ENCODE data around the gene CD300E.
"Not testable (repeated sequence)": the region's sequence is repeated elsewhere in the genome, so short reads cannot be mapped to it uniquely, and the experiment has no call there.

CD300E gene

DNA sequence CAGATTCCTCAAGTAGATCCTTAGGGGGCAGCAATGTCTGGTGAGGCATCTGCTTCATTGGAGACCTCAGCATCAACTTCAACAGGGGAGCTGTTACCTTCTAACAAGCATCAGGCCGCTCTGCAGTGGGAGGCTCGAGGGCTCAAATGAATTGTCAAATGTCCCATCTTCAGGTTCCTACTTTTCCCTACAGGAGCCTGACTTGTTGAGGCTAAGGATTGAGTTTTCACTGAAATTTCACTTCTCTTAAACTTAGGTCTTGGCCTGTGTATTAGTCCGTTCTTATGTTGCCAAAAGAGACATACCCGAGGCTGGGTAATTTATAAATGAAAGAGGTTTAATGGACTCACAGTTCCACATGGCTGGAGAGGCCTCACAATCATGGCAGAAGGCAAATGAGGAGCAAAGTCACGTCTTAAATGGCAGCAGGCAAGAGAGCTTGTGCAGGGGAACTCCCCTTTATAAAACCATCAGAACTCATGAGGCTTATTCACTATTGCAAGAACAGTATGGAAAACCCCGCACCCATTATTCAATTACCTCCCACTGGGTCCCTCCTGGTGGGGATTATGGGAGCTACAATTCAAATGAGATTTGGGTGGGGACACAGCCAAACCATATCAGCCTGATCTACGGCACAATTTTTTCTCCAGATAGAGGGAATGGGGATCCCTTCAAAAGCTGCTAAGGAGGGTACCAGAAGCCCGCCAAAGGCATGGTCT lies 26.3 kb downstream of the CD300E start:
- DNase-seq = no peak

DNA sequence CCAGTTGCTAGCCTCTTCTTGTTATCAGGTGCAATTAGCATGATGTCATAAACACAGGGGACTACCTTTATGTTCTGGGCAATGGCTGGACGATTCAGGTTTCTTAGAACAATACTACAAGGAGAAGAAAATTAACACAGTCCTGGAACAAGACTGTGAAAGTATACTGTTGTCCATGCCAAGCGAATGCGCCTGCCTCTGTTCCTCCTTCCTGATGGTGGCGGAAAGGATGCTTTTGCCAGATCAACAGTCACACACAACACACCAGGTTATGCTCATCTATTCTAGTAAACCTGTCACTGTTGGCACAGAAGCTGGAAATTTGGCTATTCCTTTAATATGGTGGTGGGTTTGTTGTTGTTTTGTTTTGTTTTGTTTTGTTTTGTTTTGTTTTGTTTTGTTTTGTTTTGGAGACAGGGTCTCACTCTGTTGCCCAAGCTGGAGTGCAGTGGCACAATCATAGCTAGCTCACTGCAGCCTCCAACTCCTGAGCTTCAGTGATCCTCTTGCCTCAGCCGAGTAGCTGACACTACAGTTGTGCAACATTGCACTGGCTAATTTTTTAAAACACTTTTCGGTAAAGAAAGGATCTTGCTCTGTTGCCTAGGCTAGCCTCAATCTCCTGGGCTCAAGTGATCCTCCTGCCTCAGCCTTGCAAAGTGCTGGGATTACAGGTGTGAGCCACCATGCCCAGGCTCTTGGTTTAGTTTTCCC lies 28.3 kb downstream of the CD300E start:
- no peak for DNase-seq

DNA sequence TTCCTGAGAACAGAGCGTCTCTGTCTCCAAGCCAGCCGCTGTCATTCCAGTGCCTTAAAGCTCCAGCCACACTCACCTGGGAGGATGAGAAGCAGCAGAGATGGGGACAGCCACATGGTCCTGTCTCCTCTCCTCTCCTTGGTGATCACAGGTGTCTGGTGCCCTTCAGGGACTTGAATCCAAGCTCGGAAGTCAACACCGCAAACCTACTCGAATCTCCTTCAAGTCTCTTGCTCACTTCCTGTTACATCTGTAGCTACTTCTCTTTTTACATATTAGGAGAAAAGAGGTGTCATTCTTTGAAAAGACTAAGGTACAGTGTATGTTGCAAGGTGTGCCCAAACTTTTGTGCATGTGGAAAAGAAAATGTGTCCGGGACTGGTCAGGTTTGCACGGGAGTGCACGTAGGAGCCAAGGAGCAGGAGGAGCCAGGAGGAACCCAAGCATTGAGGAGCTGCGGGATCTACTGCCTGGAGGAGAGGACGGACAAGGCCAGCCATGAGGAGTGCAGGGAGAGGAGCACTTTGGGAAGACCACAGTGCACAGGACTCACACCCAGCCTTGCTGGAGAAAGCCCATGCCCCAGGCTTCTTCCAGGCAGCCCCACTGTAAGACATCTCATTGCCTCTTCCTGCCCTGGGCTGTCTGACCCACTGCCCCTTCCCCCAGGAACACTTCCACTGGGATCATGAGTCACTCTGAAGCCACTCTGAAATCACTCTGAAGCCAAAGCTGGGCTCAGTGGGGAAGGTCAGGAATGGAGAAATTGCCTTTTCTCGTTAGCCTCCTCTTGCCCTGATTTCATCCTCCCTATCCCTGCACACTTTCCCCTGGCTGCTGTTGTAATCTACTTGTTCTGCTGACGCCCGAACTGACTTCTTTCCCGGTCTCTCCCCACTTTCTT lies 31.2 kb downstream of the CD300E start, which contains the start of gene CD300LD:
CD300LD (minus strand) TSS at position 197 of the 904 bp plus-strand sequence; CDS start at position 116, 81 bp downstream.
- DNase-seq = no peak

DNA sequence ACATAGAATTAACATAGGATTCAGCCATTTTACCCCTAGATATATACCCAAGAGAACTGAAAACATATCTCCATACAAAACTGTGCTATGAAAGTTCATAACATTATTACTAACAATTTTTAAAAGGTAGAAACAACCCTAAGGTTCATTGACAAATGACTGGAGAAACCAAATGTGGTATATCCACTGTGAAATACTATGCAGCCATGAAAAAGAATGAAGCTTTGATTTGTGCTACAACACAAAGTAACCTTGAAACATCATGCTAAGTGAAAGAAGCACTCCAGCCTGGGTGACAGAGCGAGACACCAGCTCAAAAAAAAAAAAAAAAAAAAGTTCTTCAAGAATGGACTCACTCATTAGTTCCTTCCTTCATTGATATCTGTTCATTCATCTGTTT lies 32.0 kb downstream of the CD300E start:
- DNase-seq = no peak

DNA sequence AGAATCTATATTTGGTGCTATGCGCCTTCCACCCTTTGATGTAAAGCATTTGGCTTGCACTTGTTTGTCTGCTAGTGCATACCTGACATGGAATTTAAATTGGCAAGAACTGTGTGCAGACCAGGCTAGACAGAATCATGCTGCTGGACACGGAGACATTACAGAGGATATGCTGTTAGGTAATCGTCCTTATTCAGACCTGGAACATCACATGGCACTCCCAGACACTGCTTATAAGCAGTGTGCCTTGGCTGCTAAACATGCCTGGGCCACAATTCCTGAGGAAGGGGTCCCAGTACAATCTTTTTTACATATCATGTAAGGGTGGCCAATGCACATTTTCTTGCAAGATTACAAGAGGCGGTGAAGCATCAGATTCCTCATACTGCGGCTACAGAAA lies 37.8 kb downstream of the CD300E start:
- DNase-seq = no peak

DNA sequence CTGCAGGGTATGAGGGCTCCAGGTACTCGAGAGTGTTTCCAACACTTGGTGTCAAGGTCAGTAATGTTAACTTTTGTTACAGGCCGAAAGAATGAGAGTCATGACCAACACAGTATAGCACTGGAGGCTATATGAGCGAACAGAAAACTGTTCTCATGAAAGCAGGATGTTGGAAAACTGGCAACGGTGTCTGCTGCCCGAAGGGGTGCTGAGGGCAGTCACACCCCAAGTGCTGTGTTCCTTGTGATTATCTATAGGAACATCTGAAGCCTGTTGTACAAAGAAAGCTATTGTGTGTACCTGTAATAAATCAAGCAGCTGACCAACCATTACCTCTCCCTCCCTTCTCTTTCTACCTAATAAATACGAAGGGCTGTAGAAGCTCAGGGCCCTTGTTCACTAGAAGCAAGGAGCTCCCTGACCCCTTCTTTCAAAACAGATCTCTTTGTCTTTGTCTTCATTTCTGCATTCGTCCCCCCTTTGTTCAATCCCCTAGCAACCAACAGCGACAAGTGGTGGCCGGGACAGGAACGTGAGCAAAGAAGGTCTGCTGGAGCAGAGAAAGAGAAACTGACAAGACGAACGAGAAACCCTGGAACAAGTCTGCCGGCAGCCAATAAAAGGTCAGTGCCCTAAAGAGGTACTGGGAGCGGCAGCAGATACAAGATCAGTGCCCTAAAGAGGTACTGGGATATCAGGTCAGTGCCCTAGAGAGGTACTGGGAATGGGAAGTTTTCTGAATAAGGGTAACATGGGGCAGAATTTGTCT lies 39.1 kb downstream of the CD300E start:
- no peak for DNase-seq

DNA sequence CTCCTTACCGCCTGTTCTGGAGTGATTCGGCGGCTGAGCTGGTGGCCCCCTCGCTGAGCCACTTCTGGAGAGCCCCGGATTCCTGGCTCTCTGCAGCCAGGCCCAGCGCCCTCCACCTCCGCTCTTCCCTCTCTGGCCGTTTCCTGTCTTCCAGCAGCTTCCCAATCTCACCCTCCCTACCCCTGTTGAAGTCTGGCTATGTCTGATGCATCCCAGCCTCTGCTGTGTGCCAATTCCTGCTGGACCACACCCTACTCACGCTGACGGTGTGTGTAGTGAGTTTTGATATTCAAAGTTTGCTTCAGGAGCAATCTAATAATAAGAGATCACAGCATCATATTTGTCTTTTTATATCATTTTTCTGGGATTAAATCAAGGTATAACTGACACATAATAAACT lies 40.9 kb downstream of the CD300E start:
- DNase-seq = no peak

DNA sequence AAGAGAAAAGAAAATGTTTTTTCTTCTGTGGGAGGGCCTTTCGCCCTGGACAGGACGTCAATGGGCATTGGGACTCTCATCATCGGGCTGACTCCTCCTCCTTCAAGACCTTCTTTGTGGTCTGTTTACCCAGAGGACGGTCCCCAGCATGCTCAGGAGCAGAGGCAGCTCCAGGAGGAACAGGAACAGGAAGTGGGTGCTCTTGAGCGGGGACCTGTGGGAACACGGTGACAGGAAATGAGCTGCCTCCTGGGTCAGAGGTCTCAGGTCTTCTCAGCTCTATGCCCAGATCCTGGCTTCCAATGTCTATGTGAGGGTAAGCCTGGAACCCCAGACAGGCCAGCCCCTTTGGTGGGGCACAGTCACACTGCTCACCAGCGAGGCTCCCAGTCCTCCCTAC lies 43.6 kb downstream of the CD300E start:
- DNase-seq = no peak

DNA sequence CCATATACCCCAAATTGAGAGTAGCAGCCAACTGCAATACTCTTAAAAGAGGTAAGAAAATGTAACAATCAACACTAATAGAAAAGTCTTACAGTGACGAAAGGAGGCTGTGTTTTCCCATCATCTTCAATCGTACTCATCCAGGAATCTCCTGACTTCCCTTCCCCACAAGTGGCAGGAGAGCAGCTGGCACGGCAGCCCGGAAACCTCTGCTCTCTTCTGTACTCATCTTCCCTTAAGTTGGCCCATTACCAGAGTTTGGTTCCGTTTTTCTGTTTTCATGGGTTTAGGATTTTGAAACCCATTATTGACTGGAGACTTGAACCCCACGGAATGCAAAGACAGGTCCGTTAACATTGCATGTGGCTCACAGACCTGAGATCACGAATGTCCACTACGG lies 44.6 kb downstream of the CD300E start:
- DNase-seq = no peak

DNA sequence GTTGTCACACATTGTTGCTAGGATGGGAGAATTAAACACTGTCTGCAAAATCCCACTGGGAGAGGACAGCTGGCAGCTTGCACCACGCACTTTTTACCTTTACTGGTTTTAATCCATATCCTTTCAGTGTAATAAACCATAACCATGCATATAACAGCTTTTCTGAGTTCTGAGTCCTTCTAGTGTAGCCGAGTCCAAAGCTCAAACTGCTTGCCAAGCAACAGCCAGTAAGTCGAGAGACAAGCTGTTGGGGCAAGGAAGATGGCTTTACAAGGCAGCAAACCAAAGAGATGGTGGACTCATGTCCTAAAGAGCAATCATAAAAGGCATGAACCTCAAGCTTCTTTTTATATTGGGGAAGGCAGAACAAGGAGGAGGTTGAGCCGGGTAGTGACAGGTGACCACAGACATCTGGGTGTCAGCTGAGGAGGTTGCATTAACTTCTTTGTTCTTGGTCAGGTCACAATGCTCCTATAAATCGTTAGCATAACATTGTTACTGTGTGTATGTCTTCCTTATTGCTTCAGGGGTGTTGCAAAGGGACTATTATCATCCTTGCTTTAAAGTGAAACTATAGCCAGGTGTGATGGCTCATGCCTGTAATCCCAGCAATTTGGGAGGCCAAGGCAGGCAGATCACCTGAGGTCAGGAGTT lies 48.9 kb downstream of the CD300E start:
- DNase-seq = no peak

DNA sequence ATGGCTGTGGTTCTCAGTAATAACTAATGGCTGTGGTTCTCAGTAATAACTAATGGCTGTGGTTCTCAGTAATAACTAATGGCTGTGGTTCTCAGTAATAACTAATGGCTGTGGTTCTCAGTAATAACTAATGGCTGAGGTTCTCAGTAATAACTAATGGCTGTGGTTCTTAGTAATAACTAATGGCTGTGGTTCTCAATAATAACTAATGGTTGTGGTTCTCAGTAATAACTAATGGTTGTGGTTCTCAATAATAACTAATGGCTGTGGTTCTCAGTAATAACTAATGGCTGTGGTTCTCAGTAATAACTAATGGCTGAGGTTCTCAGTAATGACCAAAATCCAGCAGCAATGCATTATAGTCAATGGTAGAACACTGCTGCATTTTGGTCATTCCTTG lies 49.9 kb downstream of the CD300E start:
- DNase-seq = not testable (repeated sequence)

DNA sequence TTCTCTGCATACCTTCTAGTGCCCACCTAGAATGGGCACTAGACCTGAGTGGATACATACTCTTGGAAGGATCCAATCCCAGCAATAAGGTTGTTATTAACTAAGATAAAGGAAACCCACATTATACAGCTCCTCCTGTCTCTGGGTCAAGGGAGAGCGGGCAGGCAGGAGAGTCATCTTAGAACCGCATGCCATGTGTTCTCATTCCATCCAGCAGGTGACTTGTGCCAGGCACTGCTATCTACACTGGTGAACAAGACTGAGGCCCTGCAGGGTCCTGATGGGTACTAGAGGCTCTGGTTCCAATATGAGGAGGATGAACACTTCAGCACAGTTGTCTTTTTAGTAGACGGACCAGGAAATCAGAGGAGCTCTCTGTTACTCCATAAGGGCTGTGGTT lies 50.4 kb downstream of the CD300E start:
- no peak for DNase-seq

DNA sequence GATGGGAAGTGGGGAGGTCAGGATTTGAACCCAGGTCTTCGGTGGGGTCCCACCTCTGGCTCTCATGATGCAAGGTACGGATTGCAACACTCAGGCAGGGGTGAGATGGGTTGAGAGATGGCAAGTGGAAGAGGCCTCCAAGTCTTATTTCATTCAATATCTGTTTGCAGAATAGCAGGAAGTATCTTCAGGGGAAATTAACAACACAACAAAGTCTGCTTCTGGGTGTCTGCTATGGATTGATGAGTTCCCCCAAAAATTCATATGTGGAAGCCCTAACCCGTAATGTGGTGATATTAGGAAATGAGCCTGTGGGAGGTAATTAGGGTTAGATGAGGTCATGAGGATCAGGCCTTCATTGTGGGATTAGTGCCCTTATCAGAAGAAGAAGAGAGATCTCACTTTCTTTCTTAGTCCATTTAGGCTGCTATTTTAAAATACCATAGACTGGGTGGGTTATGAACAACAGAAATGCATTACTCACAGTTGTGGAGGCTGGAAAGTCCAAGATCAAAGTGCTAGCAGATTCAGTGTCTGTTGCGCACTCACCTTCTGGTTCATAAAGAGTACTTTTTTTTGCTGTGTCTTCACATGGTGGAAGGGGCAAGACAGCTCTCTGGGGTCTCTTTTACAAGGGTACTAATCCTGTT lies 51.8 kb downstream of the CD300E start:
- no peak for DNase-seq

DNA sequence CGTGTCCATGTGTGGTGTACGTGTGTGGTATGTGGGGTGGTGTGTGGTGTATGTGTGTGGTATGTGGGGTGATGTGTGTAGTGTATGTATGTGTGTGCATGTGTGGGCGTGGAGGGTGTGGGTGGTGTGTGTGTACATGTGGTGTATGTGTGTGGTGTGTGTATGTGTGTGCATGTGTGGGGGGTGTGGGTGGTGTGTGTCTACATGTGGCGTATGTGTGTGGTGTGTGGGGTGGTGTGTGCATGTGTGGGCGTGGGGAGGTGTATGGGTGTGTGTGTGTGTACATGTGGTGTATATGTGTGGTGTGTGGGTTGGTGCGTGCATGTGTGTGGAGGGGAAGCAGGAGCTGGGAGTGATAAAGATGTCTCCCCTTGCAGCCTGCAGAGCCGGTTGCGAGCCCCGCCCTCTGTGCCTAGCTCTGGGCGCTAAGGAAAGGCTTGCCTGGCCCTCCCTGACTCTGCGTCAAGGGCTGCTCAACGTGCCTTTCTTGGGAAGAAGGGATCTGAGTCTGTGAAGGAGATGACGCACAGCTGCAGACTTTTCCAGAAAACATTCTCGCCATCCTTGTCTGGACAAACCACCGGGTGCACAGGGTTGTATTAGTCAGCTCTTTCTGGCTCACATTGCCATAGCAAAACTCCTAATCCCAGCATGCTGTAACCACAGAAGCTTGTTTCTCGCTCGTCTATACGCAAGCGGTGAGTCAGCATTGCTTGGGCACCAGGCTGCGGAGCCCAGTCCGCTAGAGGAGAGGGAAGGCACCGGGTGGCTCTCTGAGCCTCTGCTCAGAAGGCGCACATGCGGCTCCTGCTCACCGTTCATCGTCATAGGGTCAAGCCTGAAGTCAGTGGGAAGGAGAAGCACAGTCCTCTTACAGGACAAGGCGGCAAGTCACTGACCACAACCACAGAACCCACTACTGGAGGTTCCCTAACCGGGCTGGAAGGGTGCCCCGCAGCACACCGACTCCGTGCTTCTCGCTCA lies 54.2 kb downstream of the CD300E start:
- no peak for DNase-seq

DNA sequence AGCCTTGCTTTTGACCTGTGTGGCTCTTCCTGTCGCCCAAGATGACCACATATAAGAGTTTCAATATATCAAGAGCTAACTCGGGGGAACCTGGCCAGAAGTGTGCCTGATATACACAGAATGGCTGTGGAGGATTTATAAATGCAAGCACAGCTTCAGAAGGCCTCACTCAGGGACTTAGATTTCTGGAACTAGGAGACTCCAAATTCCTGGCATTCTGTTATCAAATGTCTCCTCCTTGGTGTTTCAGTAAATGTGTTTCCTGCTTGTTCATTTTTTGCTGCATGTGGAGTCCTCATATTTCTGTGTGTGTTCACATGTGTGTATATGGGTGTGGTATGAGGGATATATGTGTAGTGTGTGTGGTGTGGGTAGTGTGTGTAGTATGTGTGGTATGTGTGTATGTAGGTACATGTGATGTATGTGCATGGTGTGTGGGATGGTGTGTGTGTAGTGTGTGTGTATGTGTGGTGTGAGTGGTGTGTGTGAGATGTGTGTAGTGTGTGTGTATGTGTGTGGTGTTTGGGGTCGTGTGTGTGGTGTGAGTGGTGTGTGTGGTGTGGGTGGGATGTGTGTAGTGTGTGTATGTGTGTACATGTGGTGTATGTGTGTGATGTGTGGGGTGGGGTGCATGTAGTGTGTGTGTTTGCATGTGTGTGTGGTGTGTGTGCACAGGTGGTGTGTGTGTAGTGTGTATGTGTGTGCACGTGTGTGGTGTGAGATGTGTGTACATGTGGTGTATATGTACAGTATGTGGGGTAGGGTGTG lies 55.2 kb downstream of the CD300E start:
- DNase-seq = no peak

DNA sequence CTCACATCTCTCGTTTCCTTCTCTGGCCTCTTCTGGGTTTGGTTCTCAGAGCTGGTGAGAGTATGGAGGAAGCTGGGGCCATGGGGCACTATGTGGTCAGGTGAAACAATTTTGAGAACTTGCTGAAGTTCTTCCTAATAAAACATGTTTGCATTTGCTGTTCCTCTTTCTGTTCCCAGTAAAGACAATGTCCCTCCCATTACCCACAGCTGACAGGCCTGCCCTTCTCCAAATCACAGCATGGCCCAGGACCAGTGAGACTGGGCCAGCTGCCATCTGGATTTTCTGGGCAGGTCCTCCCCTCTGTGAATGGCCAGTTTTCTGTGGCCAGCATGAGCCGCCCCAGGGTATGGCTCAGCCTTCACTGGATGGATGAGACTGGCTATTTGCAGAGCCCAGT lies 56.1 kb downstream of the CD300E start, which contains the start of gene CD300H:
CD300H (minus strand) TSS at position 113 of the 400 bp plus-strand sequence.
- DNase-seq = no peak

DNA sequence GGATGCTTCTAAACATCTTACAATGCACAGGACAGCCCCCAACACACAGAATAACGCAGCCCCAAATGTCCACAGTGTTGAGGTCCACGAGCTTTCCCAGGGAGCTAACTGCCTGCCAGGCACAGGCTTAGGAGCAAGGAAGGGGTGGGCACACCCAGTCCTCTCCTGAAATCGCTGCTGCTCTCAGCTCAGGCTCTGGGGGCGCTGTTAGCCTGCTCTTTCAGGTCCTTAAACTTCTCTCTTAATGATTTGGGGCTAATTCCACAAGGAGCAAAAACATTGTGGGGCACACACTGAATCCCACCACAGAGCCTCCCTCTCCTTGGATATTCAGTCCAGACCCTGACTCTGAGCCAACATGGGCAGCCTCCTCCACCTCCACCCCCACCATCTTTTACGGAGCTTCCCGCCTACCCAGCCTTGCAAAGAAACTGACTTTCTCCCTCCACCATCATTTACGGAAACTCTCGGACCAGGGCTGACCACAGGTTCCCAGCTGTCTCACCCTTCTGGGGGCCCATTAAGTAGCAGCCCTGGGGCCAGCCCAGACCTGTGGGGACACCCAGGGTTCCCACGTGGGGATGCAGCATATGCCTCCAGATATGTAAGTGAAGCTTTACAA lies 57.3 kb downstream of the CD300E start:
- peak; percentile 5 for DNase-seq

DNA sequence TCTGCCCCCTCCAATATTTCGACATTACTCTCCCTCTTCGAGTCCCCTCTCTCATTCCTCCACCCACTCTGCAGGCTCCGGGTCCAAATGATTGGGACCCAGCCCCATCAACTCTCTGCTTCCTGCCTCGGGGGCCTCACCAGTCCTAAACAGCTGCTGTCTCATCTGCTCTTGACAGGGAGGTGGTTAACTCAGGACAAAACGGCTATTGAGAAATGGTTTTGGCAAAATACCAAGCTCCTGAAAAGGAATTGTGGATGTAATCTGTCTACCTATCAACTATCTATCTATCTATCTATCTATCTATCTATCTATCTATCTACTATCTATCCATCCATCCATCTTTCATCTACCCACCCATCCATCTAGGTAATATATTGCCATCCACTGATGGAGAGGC lies 58.4 kb downstream of the CD300E start:
- DNase-seq = no peak

DNA sequence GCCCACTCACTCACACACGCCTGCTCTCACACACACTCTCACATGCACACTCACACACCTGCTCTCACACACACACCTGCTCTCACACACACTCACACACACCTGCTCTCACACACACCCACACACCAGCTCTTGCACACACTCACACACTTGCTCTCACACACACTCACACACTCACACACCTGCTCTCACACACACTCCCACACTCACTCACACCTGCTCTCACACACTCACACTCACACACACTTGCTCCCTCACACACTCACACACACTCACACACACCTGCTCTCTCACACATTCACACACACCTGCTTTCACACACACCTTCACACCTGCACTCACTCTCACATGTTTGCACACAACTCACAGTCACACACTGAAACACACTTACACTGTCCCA lies 60.2 kb downstream of the CD300E start:
- DNase-seq = no peak
